ENCODE results near the gene HES6. TPM values are rescaled to one million over a fixed set of nuclear protein-coding genes. Genes with fewer than 3 reads are reported as not detected.
A peak's percentile ranks its signal among the peaks of the same experiment; 100 is the strongest.

The HES6 gene
- total RNA-seq, 1 experiment from 2014 or later: 8.4 TPM

- no peaks in the 10 kb centered on the region for H3K79me2 ChIP-seq (ENCODE audit: low read depth)
- peaks cover 30% of the 10 kb centered on the region for H3K27me3 ChIP-seq (ENCODE audit: insufficient read depth, low read depth)
- peaks cover 18% of the 10 kb centered on the region; the same call in 1 of the 2 replicates for H3F3A ChIP-seq (ENCODE audit: insufficient read depth, low read depth)
- CTCF ChIA-PET: no interaction called here
- peak overlapping the region; percentile 82 for H3K4me2 ChIP-seq
- H3K9me3 ChIP-seq (ENCODE audit: insufficient read depth, low read depth): no peaks in the 10 kb centered on the region
- H3K27ac ChIP-seq: no peak overlapping the region
- H2AFZ ChIP-seq: peak overlapping the region; percentile 87
- intact Hi-C loops (cut with micrococcal nuclease; ENCODE audit: unreplicated experiment): no loop called here
- H3K4me3 ChIP-seq: peak overlapping the region; percentile 63
- H3K36me3 ChIP-seq (ENCODE audit: low read depth): no peaks in the 10 kb centered on the region
- peak in 1 of 2 experiments; percentile 31 for DNase-seq
- POLR2A ChIA-PET (ENCODE audit: unreplicated experiment): interaction anchor here (0.6 to 0.8 kb wide), 3 partner anchors 97 to 259 kb away, joined by 3 to 6 read pairs (median 3); no protein-coding TSS in a partner anchor
- BruUV-seq (replicated peaks): no TSS peak
- H3K4me1 ChIP-seq (replicated peaks; ENCODE audit: insufficient read depth): no peaks in the 10 kb centered on the region; the same call in 1 of the 2 replicates
- H4K20me1 ChIP-seq (ENCODE audit: insufficient read depth): no peaks in the 10 kb centered on the region
- no peaks in the 10 kb centered on the region for H3K9me2 ChIP-seq (ENCODE audit: insufficient read depth)
- TF ChIP-seq EZH2 (IDR thresholded peaks at IDR 0.05; ENCODE audit: low read depth): no peak
- no peak for TF ChIP-seq CTCF (conservative IDR thresholded peaks at IDR 0.05)
Measured at GRCh38 chr2:238239543-238239862, 335 bp downstream of the HES6 start.

- Histone ChIP-seq H3K79me2 (ENCODE audit: low read depth) (no peaks in the 10 kb centered on the region), H4K20me1 (ENCODE audit: insufficient read depth) (no peaks in the 10 kb centered on the region), H3K36me3 (ENCODE audit: low read depth) (no peaks in the 10 kb centered on the region), H3K4me3 (no peak overlapping the region), H2AFZ (no peak overlapping the region), H3K27ac (no peak overlapping the region), H3K4me2 (peak overlapping the region; percentile 12; the same call in 1 of the 2 replicates), H3K27me3 (ENCODE audit: insufficient read depth, low read depth) (peaks cover 30% of the 10 kb centered on the region), H3K9me2 (ENCODE audit: insufficient read depth) (no peaks in the 10 kb centered on the region), H3K4me1 (replicated peaks; ENCODE audit: insufficient read depth) (no peaks in the 10 kb centered on the region; the same call in 1 of the 2 replicates), H3K9me3 (ENCODE audit: insufficient read depth, low read depth) (no peaks in the 10 kb centered on the region), H3F3A (ENCODE audit: insufficient read depth, low read depth) (peaks cover 12% of the 10 kb centered on the region; the same call in 1 of the 2 replicates)
- no TSS peak for BruUV-seq (replicated peaks)
- TF ChIP-seq EZH2 (IDR thresholded peaks at IDR 0.05; ENCODE audit: low read depth): no peak
- TF ChIP-seq CTCF (conservative IDR thresholded peaks at IDR 0.05): no peak
- ChIA-PET CTCF (interaction anchor here (0.6 kb wide), 1 partner anchor 1036 kb away, joined by 4 read pairs; no protein-coding TSS in a partner anchor), POLR2A (ENCODE audit: unreplicated experiment) (interaction anchor here (0.6 to 0.8 kb wide), 2 partner anchors 97 to 258 kb away, joined by 3 read pairs; no protein-coding TSS in a partner anchor)
- intact Hi-C loops (cut with micrococcal nuclease; ENCODE audit: unreplicated experiment): no loop called here
- DNase-seq: no peak
Measured at GRCh38 chr2:238238766-238239542, 884 bp downstream of the HES6 start.

GRCh38 chr2:238238311-238238765 is 1.5 kb downstream of the HES6 start:
- H3K9me3 ChIP-seq (ENCODE audit: insufficient read depth, low read depth): no peaks in the 10 kb centered on the region
- H3K27ac ChIP-seq: no peak overlapping the region
- H4K20me1 ChIP-seq (ENCODE audit: insufficient read depth): no peaks in the 10 kb centered on the region
- no peak overlapping the region for H3K4me3 ChIP-seq
- no peaks in the 10 kb centered on the region; the same call in 1 of the 2 replicates for H3K4me1 ChIP-seq (replicated peaks; ENCODE audit: insufficient read depth)
- POLR2A ChIA-PET (ENCODE audit: unreplicated experiment): interaction anchor here (0.5 kb wide), 1 partner anchor 291 kb away, joined by 3 read pairs; no protein-coding TSS in a partner anchor
- H3F3A ChIP-seq (ENCODE audit: insufficient read depth, low read depth): peaks cover 11% of the 10 kb centered on the region; the same call in 1 of the 2 replicates
- H3K36me3 ChIP-seq (ENCODE audit: low read depth): no peaks in the 10 kb centered on the region
- no peak overlapping the region for H3K4me2 ChIP-seq
- TF ChIP-seq CTCF (conservative IDR thresholded peaks at IDR 0.05) (no peak), EZH2 (IDR thresholded peaks at IDR 0.05; ENCODE audit: low read depth) (no peak)
- H3K9me2 ChIP-seq (ENCODE audit: insufficient read depth): no peaks in the 10 kb centered on the region
- CTCF ChIA-PET: interaction anchor here (0.6 kb wide), 1 partner anchor 1035 kb away, joined by 4 read pairs; no protein-coding TSS in a partner anchor
- BruUV-seq (replicated peaks): TSS peak; percentile 46
- peaks cover 30% of the 10 kb centered on the region for H3K27me3 ChIP-seq (ENCODE audit: insufficient read depth, low read depth)
- intact Hi-C loops (cut with micrococcal nuclease; ENCODE audit: unreplicated experiment): no loop called here
- no peak overlapping the region for H2AFZ ChIP-seq
- DNase-seq: no peak
- no peaks in the 10 kb centered on the region for H3K79me2 ChIP-seq (ENCODE audit: low read depth)
